Measurements from ENCODE around the gene CCN5.
"Not testable (repeated sequence)": the region's sequence is repeated elsewhere in the genome, so short reads cannot be mapped to it uniquely, and the experiment has no call there.

Gene CCN5

GRCh38 chr20:44695295-44695673, 19.9 kb upstream of the CCN5 start:
- DNase-seq, result no peak

DNA sequence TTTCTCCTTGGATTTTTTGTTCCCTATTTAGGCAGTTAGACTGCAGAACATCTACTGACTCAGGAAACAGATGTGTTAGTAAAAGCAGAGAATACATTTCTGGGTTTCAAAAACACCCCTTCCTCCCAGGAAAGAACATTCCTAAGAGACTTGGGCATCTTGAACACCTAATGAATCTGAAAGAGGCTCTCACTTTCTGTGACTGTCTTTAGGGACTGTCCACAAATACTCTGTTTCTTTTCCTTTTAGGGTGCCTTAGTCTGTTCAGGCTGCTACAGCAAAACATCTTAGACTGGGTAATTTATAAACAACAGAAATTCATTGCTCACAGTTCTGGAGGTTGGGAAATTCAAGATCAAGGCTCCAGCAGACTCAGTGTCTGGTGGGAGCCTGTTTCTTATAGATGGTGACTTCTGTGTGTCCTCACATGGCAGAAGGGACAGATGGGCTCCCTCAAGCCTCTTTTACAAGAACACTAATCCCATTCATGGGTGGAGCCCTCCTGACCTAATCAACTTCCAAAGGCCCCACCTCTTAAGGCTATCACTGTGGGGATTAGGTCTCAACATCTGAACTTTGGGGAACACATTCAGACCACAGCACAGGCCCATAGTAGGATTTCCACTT, 19.4 kb upstream of the CCN5 start:
- no peak for DNase-seq

GRCh38 chr20:44696315-44696714, 18.9 kb upstream of the CCN5 start:
- no peak for DNase-seq

DNA sequence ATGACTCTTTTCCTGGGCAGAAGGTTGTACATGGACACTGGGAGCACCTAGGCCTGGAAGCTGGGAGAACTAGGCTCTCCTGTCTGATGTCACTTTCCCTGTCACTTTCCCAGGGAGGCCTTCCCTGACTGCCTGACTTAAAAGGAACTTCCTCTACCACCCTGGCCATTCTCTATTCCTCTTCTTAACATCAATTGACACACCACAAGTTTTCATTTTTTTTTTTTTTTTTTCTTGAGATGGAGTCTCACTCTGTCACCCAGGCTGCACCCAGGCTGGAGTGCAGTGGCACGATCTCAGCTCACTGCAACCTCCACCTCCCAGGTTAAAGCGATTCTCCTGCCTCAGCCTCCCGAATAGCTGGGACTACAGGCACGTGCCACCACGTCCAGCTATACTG, 18.1 kb upstream of the CCN5 start:
- not testable (repeated sequence) for DNase-seq

DNA sequence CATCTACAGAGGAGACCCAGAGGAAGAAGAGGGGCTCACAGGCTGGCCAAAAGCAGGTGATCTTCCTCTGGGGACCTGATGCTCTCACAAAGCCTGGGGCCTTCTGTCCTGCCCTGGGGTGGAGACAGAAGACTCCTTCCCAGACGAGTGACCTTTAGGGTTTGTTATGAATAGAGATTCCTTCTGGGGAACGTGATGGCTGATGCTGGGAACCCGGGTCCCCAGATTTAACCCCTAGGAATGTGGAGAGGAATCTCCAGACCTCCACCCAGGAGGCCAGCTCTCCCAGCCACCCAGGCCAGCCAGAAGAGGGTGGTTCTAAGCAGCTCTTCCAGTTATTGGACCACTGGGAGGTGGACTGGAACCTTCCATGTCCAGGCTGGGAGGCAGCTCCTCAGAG, 16.8 kb upstream of the CCN5 start:
- DNase-seq, result no peak

- DNase-seq, result no peak
These were observed 14.9 kb upstream of the CCN5 start for GRCh38 chr20:44700306-44700705.

DNA sequence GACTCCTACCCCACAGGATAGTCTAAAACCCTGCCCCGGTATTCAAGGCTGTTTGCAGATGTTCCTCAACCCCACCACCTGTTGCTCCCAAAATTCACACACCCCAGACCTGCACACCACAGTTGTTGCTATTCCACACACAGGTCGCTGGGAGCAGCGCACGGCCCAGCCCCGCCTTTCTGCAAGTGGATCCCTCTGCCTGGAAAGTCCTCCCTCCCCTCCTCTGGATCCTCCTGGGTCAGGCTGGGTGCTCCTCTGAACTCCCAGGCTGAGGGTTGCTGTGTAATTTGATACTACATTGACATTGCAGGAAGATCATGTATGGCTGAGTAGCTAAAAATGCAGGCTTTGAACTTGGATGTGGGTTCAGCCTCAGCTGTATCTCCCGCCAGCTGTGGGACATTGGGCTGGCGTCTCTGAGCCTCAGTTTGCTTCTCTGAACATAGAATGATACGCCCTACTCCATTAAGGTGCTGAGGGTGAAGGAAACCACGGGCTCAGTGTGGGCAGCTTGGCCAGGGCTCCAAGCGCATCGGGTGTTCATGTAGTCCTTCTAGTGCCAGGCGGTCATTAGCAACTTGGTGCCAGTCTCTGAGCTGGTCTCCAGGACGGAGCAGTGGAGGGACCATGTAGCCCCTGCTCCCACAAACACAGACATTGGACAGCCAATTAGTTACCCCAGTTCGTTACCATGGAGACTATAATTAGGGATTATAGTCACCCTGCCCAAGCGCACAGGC, 13.9 kb upstream of the CCN5 start:
- DNase-seq, result peak; percentile 12

DNA sequence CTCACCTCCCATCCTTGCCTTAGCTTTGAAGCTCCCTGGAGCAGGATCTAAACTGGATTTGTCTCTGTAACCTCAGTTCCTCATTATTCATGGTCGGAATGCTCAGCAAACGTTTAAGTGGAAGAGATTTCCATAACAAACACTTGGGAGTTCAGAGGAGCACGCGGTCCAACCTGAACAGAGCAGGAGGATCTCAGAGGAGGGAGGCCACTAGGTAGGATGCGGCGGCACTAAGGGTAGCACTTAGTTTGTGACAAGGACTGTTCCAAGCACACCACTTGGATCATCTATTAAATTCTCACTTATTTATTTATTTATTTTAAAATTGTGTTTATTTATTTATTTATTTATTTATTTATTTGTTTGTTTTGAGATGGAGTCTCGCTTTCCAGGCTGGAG, 13.3 kb upstream of the CCN5 start:
- no peak for DNase-seq

DNA sequence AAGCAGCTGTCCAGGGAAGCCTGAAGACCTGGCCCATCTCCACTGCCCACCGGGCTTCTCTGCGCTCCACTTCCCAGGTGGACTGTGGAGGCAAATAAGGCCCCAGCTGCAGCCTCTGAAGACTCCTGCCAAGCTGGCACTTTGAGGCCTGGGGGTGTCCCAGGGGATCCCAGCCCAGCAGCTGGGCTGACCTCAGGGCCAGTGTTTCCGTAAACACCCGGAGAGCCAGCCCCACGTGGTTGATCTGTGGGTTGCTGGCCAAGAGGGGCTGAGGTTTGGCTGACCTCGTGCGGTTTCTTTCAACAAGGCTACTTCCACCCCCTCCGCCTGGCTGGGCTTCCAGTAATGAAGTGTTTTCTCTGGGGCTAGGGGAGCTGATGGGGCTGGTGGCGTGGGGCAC, 12.4 kb upstream of the CCN5 start:
- DNase-seq, result no peak

- DNase-seq, result no peak
These were observed 11.8 kb upstream of the CCN5 start for GRCh38 chr20:44703183-44703925.

DNA sequence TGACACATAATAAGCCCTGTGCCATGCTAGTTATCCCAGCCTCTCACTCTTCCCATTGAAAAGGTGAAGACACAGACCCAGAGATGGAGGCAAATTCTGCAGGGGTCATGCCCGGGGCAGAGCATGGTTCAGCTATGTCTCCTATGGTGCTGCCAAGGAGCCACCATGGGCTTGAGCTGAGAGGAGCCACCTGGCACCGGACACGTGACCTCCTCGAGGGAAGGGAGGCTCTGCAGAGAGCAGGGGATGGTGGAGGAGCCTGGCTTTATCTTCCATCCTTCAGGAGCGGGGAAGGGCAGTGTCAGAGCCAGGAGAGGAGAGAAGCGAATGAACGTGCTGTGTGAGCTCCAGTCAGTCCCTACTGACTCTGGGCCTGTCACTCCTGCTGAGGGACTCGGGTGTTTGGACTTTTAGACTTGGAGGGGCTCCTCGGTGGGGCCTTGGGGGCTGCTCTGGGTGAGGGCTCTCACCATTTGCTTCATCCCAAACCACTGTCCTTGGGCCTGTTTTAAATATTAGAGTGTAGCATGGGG, 11.1 kb upstream of the CCN5 start:
- DNase-seq, result no peak

DNA sequence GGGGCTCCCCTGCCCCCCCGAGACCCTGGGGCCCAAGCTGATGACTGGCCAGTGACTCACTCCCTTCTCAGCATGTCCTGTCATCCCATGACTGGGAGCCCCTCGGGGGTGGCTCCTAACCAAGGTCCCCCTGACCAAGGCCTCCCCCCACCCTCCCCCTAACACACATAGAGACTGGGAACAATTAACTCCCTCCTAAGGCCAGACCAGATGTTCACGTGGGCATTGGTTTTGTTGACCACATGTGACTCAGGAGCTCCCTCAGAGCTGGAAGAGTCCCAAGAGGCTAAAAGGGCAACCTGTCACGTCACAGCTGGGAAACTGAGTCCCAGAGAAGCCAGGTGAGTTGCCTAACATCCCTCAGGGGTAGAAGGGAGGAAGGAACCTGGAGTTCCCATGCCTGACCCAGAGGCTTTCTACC, 10.6 kb upstream of the CCN5 start:
- no peak for DNase-seq

GRCh38 chr20:44705364-44706094, 9.6 kb upstream of the CCN5 start:
- no peak for DNase-seq

GRCh38 chr20:44706301-44707017, 8.7 kb upstream of the CCN5 start:
- no peak for DNase-seq

DNA sequence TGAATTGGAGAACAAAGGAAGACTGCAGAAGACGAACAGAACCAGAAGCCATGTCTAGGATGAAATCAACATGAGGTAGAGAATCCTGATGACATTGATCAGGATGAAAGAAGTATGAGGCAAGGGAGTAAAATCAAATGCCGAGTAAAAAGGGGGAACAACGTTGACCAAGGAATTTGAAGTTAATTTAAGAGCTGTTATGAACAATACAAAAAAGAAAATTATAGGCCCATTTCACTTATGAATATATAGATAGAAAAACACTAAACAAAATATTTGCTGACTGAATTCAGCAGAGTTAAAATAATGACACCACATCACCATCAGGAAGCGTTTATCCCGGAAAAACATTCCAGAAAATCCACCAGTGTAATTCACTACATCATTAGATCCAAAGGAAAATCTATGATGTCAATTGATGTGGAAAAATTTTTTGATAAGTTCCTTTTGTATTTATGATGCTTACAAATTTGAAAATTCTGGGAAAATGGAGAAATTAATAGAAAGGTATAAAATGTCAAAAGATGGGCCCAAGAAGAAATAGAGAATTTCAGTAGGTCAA, 8.1 kb upstream of the CCN5 start:
- no peak for DNase-seq

DNA sequence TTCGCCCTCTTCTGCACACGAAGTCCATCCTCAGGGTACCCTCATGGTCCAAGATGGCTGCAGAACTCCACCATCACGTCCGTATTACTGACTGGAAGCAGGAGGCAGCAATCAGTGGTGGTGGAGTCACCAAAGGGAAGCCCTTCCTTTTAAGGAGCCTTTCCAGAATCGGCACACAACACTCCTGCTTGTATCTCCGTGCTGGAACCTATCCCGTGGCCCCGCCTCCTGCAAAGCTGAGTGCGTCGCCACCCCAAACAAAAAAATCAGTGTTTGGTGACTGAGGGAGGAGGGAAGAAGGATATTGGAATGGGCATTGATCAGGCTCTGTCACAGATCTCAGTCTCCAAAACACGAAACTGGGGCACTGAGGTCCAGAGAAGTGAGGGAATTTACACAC, 5.8 kb upstream of the CCN5 start:
- no peak for DNase-seq

GRCh38 chr20:44709797-44710196, 5.4 kb upstream of the CCN5 start:
- no peak for DNase-seq

GRCh38 chr20:44711237-44711636, 3.9 kb upstream of the CCN5 start:
- DNase-seq, result no peak

GRCh38 chr20:44714102-44714700, 968 bp upstream of the CCN5 start:
- no peak for DNase-seq

DNA sequence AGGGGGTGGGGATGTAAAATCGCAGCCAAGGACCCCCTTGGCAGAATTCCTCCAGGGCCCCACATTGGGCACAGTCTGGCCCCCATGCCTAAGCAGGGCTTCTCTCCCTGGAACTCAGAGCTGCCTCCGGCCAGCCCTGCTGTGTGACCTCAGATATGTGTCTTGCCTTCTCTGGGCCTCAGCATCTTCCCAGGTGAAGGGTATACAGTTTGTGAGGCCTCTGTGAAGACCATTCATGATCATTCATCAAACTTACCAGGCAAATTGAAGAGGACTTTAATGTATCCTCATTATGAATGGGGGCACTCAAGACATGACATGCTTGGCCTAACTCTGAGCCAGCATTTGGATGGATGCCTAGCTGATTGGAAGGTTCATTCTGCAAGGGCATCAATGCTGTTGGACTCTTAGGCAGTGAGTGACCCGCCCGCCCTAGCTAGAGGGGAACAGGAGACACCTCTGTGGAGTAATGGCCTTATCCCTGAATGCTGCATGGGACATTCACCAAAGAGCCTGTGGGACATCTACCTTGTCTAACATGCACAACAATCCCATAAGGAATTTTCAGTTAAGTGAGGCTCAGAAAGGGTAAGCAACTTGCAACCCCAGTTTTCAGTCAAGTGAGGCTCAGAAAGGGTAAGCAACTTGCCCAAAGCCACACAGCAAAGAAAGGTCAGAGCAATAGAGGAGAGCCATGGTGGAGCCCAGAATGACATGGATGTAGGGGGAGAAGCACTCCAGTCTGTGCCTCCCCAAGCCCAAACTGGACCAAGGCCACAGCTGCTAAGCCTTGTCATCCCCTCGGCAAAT, 535 bp downstream of the CCN5 start:
- no peak for DNase-seq

Data from NCI-H2029 treated with DMSO at 0.1 percent for 48 hours (cell line).